GM21381 (cell line): ENCODE data around the gene SHD.
"Not testable (repeated sequence)": the region's sequence is repeated elsewhere in the genome, so short reads cannot be mapped to it uniquely, and the experiment has no call there.

Experiments
- ATAC-seq: cut with Tn5 transposase; IDR thresholded peaks from one replicate; pipeline ENCODE4 v1.9.1; 2021; ENCODE audit warnings: mild to moderate bottlenecking, moderate library complexity; ENCODE audit not compliant: unreplicated experiment

SHD gene

GRCh38 chr19:4278419-4279266 lies at the start of gene SHD:
TSS of gene SHD (plus strand) at chr19:4279266. CDS start at chr19:4280064, 798 bp downstream.
- ATAC-seq: no peak

GRCh38 chr19:4230237-4230636 lies 48.8 kb upstream of the SHD start:
- ATAC-seq: not testable (repeated sequence)

GRCh38 chr19:4231521-4231920 lies 47.5 kb upstream of the SHD start:
- ATAC-seq: not testable (repeated sequence)

- not testable (repeated sequence) for ATAC-seq
These were observed 46.9 kb upstream of the SHD start for GRCh38 chr19:4232139-4232538.

GRCh38 chr19:4232614-4233281 lies 46.3 kb upstream of the SHD start:
- no peak for ATAC-seq

- no peak for ATAC-seq
These were observed 45.7 kb upstream of the SHD start for GRCh38 chr19:4233282-4233853.

- no peak for ATAC-seq
These were observed 44.8 kb upstream of the SHD start for GRCh38 chr19:4234142-4234861.

- no peak for ATAC-seq
These were observed 44.2 kb upstream of the SHD start for GRCh38 chr19:4234862-4235201.

- ATAC-seq: not testable (repeated sequence)
These were observed 41.6 kb upstream of the SHD start for GRCh38 chr19:4237510-4237909.

GRCh38 chr19:4238831-4239230 lies 40.2 kb upstream of the SHD start:
- no peak for ATAC-seq

GRCh38 chr19:4241824-4242430 lies 37.1 kb upstream of the SHD start:
- ATAC-seq: no peak

GRCh38 chr19:4245938-4246337 lies 33.1 kb upstream of the SHD start:
- not testable (repeated sequence) for ATAC-seq

GRCh38 chr19:4246767-4247593 lies 32.1 kb upstream of the SHD start, which contains the start of gene YJU2:
TSS of gene YJU2 (plus strand) at chr19:4247080. CDS start at chr19:4247147, 67 bp downstream.
- ATAC-seq: peak; percentile 81

GRCh38 chr19:4256563-4256962 lies 22.5 kb upstream of the SHD start:
- no peak for ATAC-seq

GRCh38 chr19:4257025-4257424 lies 22.0 kb upstream of the SHD start:
- no peak for ATAC-seq

GRCh38 chr19:4258181-4258580 lies 20.9 kb upstream of the SHD start:
- ATAC-seq: no peak

GRCh38 chr19:4260613-4261191 lies 18.4 kb upstream of the SHD start:
- ATAC-seq: no peak

- ATAC-seq: no peak
These were observed 14.3 kb upstream of the SHD start for GRCh38 chr19:4264812-4265211.

GRCh38 chr19:4266253-4267000 lies 12.6 kb upstream of the SHD start:
- ATAC-seq: no peak
